H1 (cell line): ENCODE results near the gene SLAMF1.

Source experiments
- CEBPB ChIP-seq: IDR thresholded peaks from 2 replicates; pipeline ENCODE4 v1.6.1; 2012; ENCODE audit warnings: low read depth, low read length
- GABPA ChIP-seq: IDR thresholded peaks from 2 replicates; pipeline ENCODE4 v1.6.1; 2011; ENCODE audit warnings: mild to moderate bottlenecking, low read length, moderate library complexity, borderline replicate concordance; ENCODE audit not compliant: insufficient read depth
- HDAC6 ChIP-seq: IDR thresholded peaks from one replicate; pipeline ENCODE4 v1.7.1; 2012; ENCODE audit warnings: low read depth, mild to moderate bottlenecking, inconsistent platforms, low read length, moderate library complexity
- NRF1 ChIP-seq: IDR thresholded peaks from 2 replicates; pipeline ENCODE4 v1.6.1; 2011; ENCODE audit warnings: mild to moderate bottlenecking, low read depth, low read length, improper control_type of control experiment
- RFX5 ChIP-seq: IDR thresholded peaks from 2 replicates; pipeline ENCODE4 v1.6.1; 2011; ENCODE audit warnings: low read depth, low read length, improper control_type of control experiment, borderline replicate concordance
- TF ChIP-seq, protein P1 (sequence below), 3 experiments: IDR thresholded peaks; 1 replicate in 2 of 3; 2 replicates in 1 of 3; pipeline versions ENCODE4 v1.5.1 to v1.6.1; 2011; ENCODE audit warnings: low read length in 3 of 3, mild to moderate bottlenecking in 3 of 3, inconsistent platforms in 2 of 3, low read depth in 1 of 3, moderate library complexity in 1 of 3; ENCODE audit not compliant: insufficient read depth in 1 of 3; ENCODE audit errors: control extremely low read depth in 1 of 3

DNA sequence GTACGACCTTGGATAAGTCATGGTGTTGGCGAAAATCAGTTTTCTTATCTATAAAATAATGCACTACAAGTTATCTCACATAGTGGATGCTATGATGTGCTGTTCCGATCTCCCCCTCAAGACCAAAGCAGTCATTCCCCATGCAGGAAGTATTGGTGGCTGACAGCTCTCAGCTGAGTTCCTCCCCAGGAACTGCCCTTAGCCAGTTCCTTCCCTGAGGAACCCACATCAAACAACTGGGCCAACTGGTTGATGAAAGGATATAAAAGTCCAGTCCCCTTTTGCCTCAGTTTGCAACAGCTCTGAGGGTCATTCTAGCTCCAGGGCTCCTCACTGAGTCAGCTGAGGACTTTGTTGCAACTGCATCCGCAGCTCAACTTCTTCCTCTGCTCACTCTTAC is 16.1 kb upstream of the SLAMF1 start:
- TF ChIP-seq HDAC6 (no peak), NRF1 (no peak), RFX5 (no peak), GABPA (no peak), CEBPB (no peak)
- TF ChIP-seq, protein P1, sequence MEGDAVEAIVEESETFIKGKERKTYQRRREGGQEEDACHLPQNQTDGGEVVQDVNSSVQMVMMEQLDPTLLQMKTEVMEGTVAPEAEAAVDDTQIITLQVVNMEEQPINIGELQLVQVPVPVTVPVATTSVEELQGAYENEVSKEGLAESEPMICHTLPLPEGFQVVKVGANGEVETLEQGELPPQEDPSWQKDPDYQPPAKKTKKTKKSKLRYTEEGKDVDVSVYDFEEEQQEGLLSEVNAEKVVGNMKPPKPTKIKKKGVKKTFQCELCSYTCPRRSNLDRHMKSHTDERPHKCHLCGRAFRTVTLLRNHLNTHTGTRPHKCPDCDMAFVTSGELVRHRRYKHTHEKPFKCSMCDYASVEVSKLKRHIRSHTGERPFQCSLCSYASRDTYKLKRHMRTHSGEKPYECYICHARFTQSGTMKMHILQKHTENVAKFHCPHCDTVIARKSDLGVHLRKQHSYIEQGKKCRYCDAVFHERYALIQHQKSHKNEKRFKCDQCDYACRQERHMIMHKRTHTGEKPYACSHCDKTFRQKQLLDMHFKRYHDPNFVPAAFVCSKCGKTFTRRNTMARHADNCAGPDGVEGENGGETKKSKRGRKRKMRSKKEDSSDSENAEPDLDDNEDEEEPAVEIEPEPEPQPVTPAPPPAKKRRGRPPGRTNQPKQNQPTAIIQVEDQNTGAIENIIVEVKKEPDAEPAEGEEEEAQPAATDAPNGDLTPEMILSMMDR (IDR thresholded peaks at IDR 0.05; ENCODE audit: control extremely low read depth in 1 of 3, insufficient read depth in 1 of 3, low read depth in 1 of 3, low read length in 3 of 3), result no peak
